IMR-90 (cell line): ENCODE results near the gene IFNW1. TPM values are rescaled to one million over a fixed set of nuclear protein-coding genes. Genes with fewer than 3 reads are reported as not detected.

Experiments used
- ATAC-seq: fragments of 200-7000 bp; cut with Tn5 transposase; 2 replicates; pipeline ENCODE4 v1.9.1; 2020; ENCODE audit warnings: low read depth, mild to moderate bottlenecking, moderate library complexity
- BruUV-seq: library from RNA; stranded (reverse); fragments of 400-500 nt; replicated peaks from 2 replicates; lab custom pipeline; 2021; lab: Mats Ljungman, UMichigan
- CTCF ChIA-PET: fragments of 300-600 bp; formaldehyde crosslinking; extraction: SDS; loops from one replicate; lab custom pipeline; 2021; ENCODE audit warnings: antibody characterized with exemption; lab: Yijun Ruan, JAX
- POLR2A ChIA-PET: fragments of 300-600 bp; sonication (Branson Sonifier 250); formaldehyde crosslinking; loops from one replicate; lab custom pipeline; 2022; ENCODE audit warnings: antibody characterized with exemption; ENCODE audit not compliant: unreplicated experiment; lab: Charles Lee
- DNase-seq: peaks from one replicate; pipeline ENCODE4 v3.0.0; 2013
- H2AFZ ChIP-seq: replicated peaks from 2 replicates; pipeline ENCODE3; 2013; ENCODE audit warnings: low read length, mild to moderate bottlenecking; ENCODE audit not compliant: poor library complexity
- H2AK5ac ChIP-seq: 2 replicates; pipeline ENCODE4 v1.6.1; 2013; ENCODE audit warnings: low read depth, low read length, inconsistent platforms
- H2AK9ac ChIP-seq: replicated peaks from 2 replicates; pipeline ENCODE3; 2013; ENCODE audit warnings: mild to moderate bottlenecking, low read depth, low read length, moderate library complexity; ENCODE audit not compliant: poor library complexity
- H2BK120ac ChIP-seq: 2 replicates; pipeline ENCODE4 v1.6.1; 2013; ENCODE audit warnings: low read depth, low read length, inconsistent platforms
- H2BK15ac ChIP-seq: 3 replicates; pipeline ENCODE4 v1.6.1; 2013; ENCODE audit warnings: low read depth, low read length, inconsistent platforms
- H2BK20ac ChIP-seq: 2 replicates; pipeline ENCODE4 v1.6.1; 2013; ENCODE audit warnings: low read depth, mild to moderate bottlenecking, inconsistent platforms, low read length, moderate library complexity
- H2BK5ac ChIP-seq: 2 replicates; pipeline ENCODE4 v1.6.1; 2013; ENCODE audit warnings: mild to moderate bottlenecking, low read depth, low read length, inconsistent platforms; ENCODE audit not compliant: poor library complexity, severe bottlenecking
- H3K14ac ChIP-seq: replicated peaks from 2 replicates; pipeline ENCODE4 v1.6.1; 2013; ENCODE audit warnings: low read depth, low read length, inconsistent platforms
- H3K18ac ChIP-seq: 2 replicates; pipeline ENCODE4 v1.6.1; 2013; ENCODE audit warnings: low read depth, low read length, control low read depth
- H3K23ac ChIP-seq: 2 replicates; pipeline ENCODE4 v1.6.1; 2013; ENCODE audit warnings: low read depth, low read length, inconsistent platforms
- H3K27ac ChIP-seq: 2 replicates; pipeline ENCODE4 v1.5.1; 2013; ENCODE audit warnings: mild to moderate bottlenecking, control low read depth, low read length; ENCODE audit not compliant: insufficient read depth
- H3K27me3 ChIP-seq: 2 replicates; pipeline ENCODE4 v1.6.1; 2013; ENCODE audit warnings: low read length; ENCODE audit not compliant: control insufficient read depth, insufficient read depth
- H3K36me3 ChIP-seq: 2 replicates; pipeline ENCODE4 v1.6.1; 2013; ENCODE audit warnings: low read length, mixed read lengths; ENCODE audit not compliant: control insufficient read depth, insufficient read depth
- H3K4ac ChIP-seq: 2 replicates; pipeline ENCODE4 v1.6.1; 2013; ENCODE audit warnings: low read depth, low read length, inconsistent platforms
- H3K4me1 ChIP-seq: 2 replicates; pipeline ENCODE4 v1.6.1; 2013; ENCODE audit warnings: low read length, mixed read lengths; ENCODE audit not compliant: control insufficient read depth, insufficient read depth
- H3K4me2 ChIP-seq: 2 replicates; pipeline ENCODE4 v1.6.1; 2013; ENCODE audit warnings: low read depth, mild to moderate bottlenecking, control low read depth, low read length, moderate library complexity
- H3K4me3 ChIP-seq: 2 replicates; pipeline ENCODE4 v1.5.1; 2013; ENCODE audit warnings: low read depth, mild to moderate bottlenecking, control low read depth, low read length, moderate library complexity; ENCODE audit not compliant: insufficient read depth
- H3K56ac ChIP-seq: 2 replicates; pipeline ENCODE4 v1.6.1; 2013; ENCODE audit warnings: low read length, inconsistent platforms; ENCODE audit not compliant: insufficient read depth; ENCODE audit errors: extremely low read depth
- H3K79me1 ChIP-seq, 2 experiments: 2 replicates each; pipeline ENCODE4 v1.6.1; 2013; ENCODE audit warnings: low read length in 2 of 2, inconsistent platforms in 1 of 2, low read depth in 1 of 2
- H3K9ac ChIP-seq: 2 replicates; pipeline ENCODE4 v1.6.1; 2013; ENCODE audit warnings: low read depth, low read length, control low read depth
- H3K9me1 ChIP-seq: 2 replicates; pipeline ENCODE4 v1.6.1; 2013; ENCODE audit warnings: low read length, inconsistent platforms; ENCODE audit not compliant: insufficient read depth
- H3K9me3 ChIP-seq: 2 replicates; pipeline ENCODE4 v1.6.1; 2013; ENCODE audit warnings: low read length; ENCODE audit not compliant: control insufficient read depth, insufficient read depth
- H4K20me1 ChIP-seq: 2 replicates; pipeline ENCODE4 v1.6.1; 2013; ENCODE audit warnings: low read length, inconsistent platforms; ENCODE audit not compliant: insufficient read depth
- H4K5ac ChIP-seq: 2 replicates; pipeline ENCODE4 v1.6.1; 2013; ENCODE audit warnings: mild to moderate bottlenecking, low read depth, low read length, control low read depth
- H4K8ac ChIP-seq, 2 experiments: 2 replicates each; pipeline ENCODE4 v1.6.1; 2013; ENCODE audit warnings: low read depth in 2 of 2, low read length in 2 of 2, control low read depth in 1 of 2, inconsistent platforms in 1 of 2
- H4K91ac ChIP-seq: 2 replicates; pipeline ENCODE4 v1.6.1; 2013; ENCODE audit warnings: low read depth, low read length, inconsistent platforms; ENCODE audit not compliant: insufficient read depth
- CEBPB ChIP-seq: IDR thresholded peaks from 2 replicates; pipeline ENCODE4 v1.6.1; 2012; ENCODE audit warnings: low read depth, low read length, improper control_type of control experiment
- ELK1 ChIP-seq: fragments of 150-350 bp; IDR thresholded peaks from 2 replicates; pipeline ENCODE4 v1.6.1; 2016; ENCODE audit warnings: low read depth, mild to moderate bottlenecking, low read length, moderate library complexity, borderline replicate concordance
- WGBS, 2 experiments: methylation state at CpG; one replicate each; pipeline versions ENCODE4 v1.1.5 to v1.1.7; 2013; ENCODE audit warnings: missing lambda C conversion rate in 2 of 2; ENCODE audit not compliant: insufficient read length in 1 of 2; ENCODE audit errors: extremely low coverage in 2 of 2; 5-methylcytosine and 5-hydroxymethylcytosine counted together
- dilution Hi-C: fragments of 300-500 bp; cut with HindIII; formaldehyde crosslinking; loops from one replicate; pipeline ENCODE4 v1.14.3; 2018; ENCODE audit warnings: low sequenced_read_pairs; ENCODE audit not compliant: unreplicated experiment
- in situ Hi-C: fragments of 300-500 bp; cut with MboI; formaldehyde crosslinking; loops from 3 replicates; pipeline ENCODE4 v1.14.3; 2019; ENCODE audit warnings: low sequenced_read_pairs, inconsistent platforms, mixed read lengths
- intact Hi-C: fragments of 100-400 bp; cut with micrococcal nuclease; formaldehyde crosslinking; loops from 2 replicates; pipeline ENCODE4 v1.10.0; 2022
- polyA plus RNA-seq, 3 experiments: library from polyadenylated mRNA; depleted of rRNA; stranded (reverse); fragments of >200 nt; gene quantifications; 2 replicates each; pipeline ENCODE4 v1.2.3, GENCODE V29; 2012; ENCODE audit warnings: low replicate concordance in 1 of 3
- total RNA-seq: library from RNA; depleted of rRNA; stranded (reverse); fragments of >200 nt; gene quantifications from 2 replicates; pipeline ENCODE4 v1.2.3, GENCODE V29; 2012

The IFNW1 gene
- total and polyA plus RNA-seq, 2 of the 4 experiments (the other 2 are of a cell fraction), result not detected

GRCh38 chr9:21119093-21119770, 22.4 kb downstream of the IFNW1 start:
- Histone ChIP-seq H3K36me3 (no peaks in the 10 kb centered on the region), H3K9ac (no peak overlapping the region), H3K27me3 (peaks cover 5% of the 10 kb centered on the region), H2BK15ac (no peak overlapping the region), H3K23ac (no peak overlapping the region), H2BK20ac (no peak overlapping the region), H4K20me1 (no peaks in the 10 kb centered on the region), H3K9me1 (no peaks in the 10 kb centered on the region), H4K91ac (no peak overlapping the region), H3K9me3 (no peaks in the 10 kb centered on the region), H2AFZ (no peak overlapping the region), H3K4me2 (no peak overlapping the region), H2BK120ac (no peak overlapping the region), H3K27ac (no peak overlapping the region), H3K4me1 (no peaks in the 10 kb centered on the region), H3K18ac (no peak overlapping the region), H3K56ac (no peak overlapping the region), H2AK5ac (no peak overlapping the region), H2BK5ac (no peak overlapping the region), H4K5ac (no peak overlapping the region), H3K14ac (no peak overlapping the region), H4K8ac (no peak overlapping the region), H2AK9ac (no peak overlapping the region), H3K4me3 (no peak overlapping the region), H3K4ac (no peak overlapping the region), H3K79me1 (no peaks in the 10 kb centered on the region)
- POLR2A ChIA-PET, result no interaction called here
- in situ Hi-C loops (loop anchor here (10.0 to 25.0 kb wide), 3 partner anchors 764 to 1194 kb away; no protein-coding TSS in a partner anchor), dilution Hi-C loops (no loop called here), intact Hi-C loops (no loop called here)
- CTCF ChIA-PET, result no interaction called here
- 89% methylated on average over 2 of the region's 7 CpGs; no CpG with 5 or more reads in 1 of the 2 experiments for WGBS, 2 experiments
- TF ChIP-seq CEBPB (0 out of 2 replicates have a peak, but pooled peaks have one; percentile 17), ELK1 (no peak)
- DNase-seq (no peak), ATAC-seq (no peak)
- no TSS peak for BruUV-seq
